ENCODE measurements around the gene TFF2.

Gene TFF2

GRCh38 chr21:42395905-42396651 lies 45.3 kb upstream of the TFF2 start, which contains the start of gene TMPRSS3:
TSS of gene TMPRSS3 (minus strand) at chr21:42396052. CDS start at chr21:42395417, 635 bp downstream.
- Mint-ChIP-seq H3K4me1 (peaks cover 70% of the 10 kb centered on the region), H3K4me3 (no peak within 1 kb of the TSS), H3K9me3 (peaks cover 2% of the 10 kb centered on the region), H3K36me3 (ENCODE audit: low read depth) (no peaks in the 10 kb centered on the region), H3K27me3 (ENCODE audit: low read depth, poor library complexity) (peaks cover 5% of the 10 kb centered on the region), H3K27ac (no peak within 1 kb of the TSS)
- TF ChIP-seq CTCF (IDR thresholded peaks at IDR 0.05), result no peak
- no peak for DNase-seq

GRCh38 chr21:42395302-42395701 lies 44.5 kb upstream of the TFF2 start:
- Mint-ChIP-seq H3K4me3 (no peak overlapping the region), H3K4me1 (peaks cover 72% of the 10 kb centered on the region), H3K27ac (no peak overlapping the region), H3K9me3 (peaks cover 6% of the 10 kb centered on the region), H3K27me3 (ENCODE audit: low read depth, poor library complexity) (peaks cover 13% of the 10 kb centered on the region), H3K36me3 (ENCODE audit: low read depth) (no peaks in the 10 kb centered on the region)
- no peak for DNase-seq
- no peak for TF ChIP-seq CTCF (IDR thresholded peaks at IDR 0.05)

GRCh38 chr21:42393443-42393950 lies 42.7 kb upstream of the TFF2 start:
- Mint-ChIP-seq H3K4me3 (no peak overlapping the region), H3K36me3 (ENCODE audit: low read depth) (no peaks in the 10 kb centered on the region), H3K9me3 (peaks cover 16% of the 10 kb centered on the region), H3K27me3 (ENCODE audit: low read depth, poor library complexity) (peaks cover 21% of the 10 kb centered on the region), H3K27ac (no peak overlapping the region), H3K4me1 (peaks cover 73% of the 10 kb centered on the region)
- TF ChIP-seq CTCF (IDR thresholded peaks at IDR 0.05), result no peak
- no peak for DNase-seq

DNA sequence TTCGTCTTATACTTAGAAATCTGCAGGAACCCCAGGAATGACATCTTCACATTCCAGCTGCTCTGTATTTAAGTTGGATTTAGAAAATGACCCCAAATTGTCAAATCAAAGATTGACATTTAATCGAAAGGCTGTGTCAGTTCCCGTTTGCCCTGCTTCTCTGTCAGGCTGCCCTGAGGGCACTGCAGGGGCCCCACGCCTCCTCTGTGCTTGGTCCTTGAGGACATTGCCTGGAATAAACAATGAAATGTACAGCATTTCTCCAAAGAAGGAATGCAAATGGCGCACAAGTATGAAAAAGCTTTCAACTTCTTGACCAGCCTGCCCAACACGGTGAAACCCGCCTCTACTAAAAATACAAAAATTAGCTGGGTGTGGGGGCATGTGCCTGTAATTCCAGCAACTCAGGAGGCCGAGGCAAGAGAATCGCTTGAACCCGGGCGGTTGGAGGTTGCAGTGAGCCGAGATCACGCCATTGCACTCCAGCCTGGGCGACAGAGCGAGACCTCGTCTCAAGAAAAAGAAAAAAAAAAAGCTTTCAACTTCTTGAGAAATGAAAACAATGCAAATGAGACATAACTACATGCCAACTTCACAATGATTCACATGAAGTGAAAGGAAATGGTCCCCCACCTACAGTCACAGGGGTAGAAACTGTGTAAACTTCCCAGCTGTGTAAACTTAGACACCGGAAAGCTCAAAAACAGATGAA lies 42.1 kb upstream of the TFF2 start:
- DNase-seq, result no peak
- Mint-ChIP-seq H3K9me3 (peaks cover 18% of the 10 kb centered on the region), H3K36me3 (ENCODE audit: low read depth) (no peaks in the 10 kb centered on the region), H3K4me3 (no peak overlapping the region), H3K27ac (no peak overlapping the region), H3K4me1 (peaks cover 72% of the 10 kb centered on the region), H3K27me3 (ENCODE audit: low read depth, poor library complexity) (peaks cover 21% of the 10 kb centered on the region)
- TF ChIP-seq CTCF (IDR thresholded peaks at IDR 0.05), result no peak

DNA sequence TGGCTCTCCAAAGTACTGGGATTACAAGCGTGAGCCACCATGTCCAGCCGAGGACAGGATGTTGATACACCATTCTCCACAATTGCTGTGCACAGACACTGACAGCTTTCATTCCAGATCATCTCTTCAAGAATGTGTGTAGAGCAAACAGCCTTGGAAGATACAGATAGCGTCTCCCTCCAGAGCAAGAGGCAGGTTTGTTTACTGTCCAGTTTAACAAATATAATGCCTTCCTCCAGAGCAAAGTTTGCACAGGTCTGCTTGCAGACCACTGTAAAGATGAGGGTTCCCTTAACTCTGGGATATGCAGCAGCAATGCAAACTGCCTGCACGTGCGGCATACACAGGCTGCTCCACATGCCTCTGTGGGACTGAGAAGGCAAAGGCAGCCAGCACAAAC lies 40.5 kb upstream of the TFF2 start:
- no peaks in the 10 kb centered on the region for H3K36me3 Mint-ChIP-seq (ENCODE audit: low read depth)
- no peak for TF ChIP-seq CTCF (IDR thresholded peaks at IDR 0.05)
- H3K27ac Mint-ChIP-seq, result no peak overlapping the region
- peaks cover 70% of the 10 kb centered on the region for H3K4me1 Mint-ChIP-seq
- H3K4me3 Mint-ChIP-seq, result no peak overlapping the region
- DNase-seq, result no peak
- H3K9me3 Mint-ChIP-seq, result peaks cover 32% of the 10 kb centered on the region
- H3K27me3 Mint-ChIP-seq (ENCODE audit: low read depth, poor library complexity), result peaks cover 28% of the 10 kb centered on the region
